NB4 (cell line): Measurements from ENCODE around the gene PPIF.

ENCODE experiments used
- DNase-seq: peaks from one replicate; pipeline ENCODE4 v3.0.0; 2010; ENCODE audit warnings: low read depth
- H3K4me3 ChIP-seq: one replicate; pipeline ENCODE4 v1.5.1; 2011; ENCODE audit warnings: mild to moderate bottlenecking, low read depth, low read length, moderate library complexity
- CTCF ChIP-seq: IDR thresholded peaks from one replicate; pipeline ENCODE4 v1.5.1; 2012; ENCODE audit warnings: low read depth, low read length
- MAX ChIP-seq: IDR thresholded peaks from 2 replicates; pipeline ENCODE4 v1.6.1; 2011; ENCODE audit warnings: low read depth, low read length
- MYC ChIP-seq: IDR thresholded peaks from 2 replicates; pipeline ENCODE4 v1.6.1; 2011; ENCODE audit warnings: low read depth, low read length
- POLR2A ChIP-seq: IDR thresholded peaks from 2 replicates; pipeline ENCODE4 v1.6.1; 2011; ENCODE audit warnings: mild to moderate bottlenecking; ENCODE audit not compliant: insufficient read length; ENCODE audit errors: extremely low read depth

Gene PPIF

DNA sequence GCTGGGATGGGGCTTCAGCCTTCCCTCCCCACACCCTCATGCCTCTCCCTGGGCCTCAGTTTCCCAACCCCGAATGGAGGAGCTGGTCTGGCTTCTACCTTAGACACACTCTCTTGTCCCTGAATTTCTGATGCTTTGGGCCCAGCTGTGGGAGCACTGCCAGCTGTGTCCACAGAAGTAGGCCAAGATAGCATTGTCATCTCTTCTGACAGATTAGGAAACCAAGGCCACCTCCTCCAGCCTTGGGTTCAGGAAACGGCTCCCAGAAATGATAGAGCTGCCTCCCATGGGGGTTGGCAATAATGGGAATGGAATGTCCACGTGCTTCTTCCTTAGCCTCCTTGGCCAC is 1.3 kb downstream of the PPIF start:
- TF ChIP-seq POLR2A, result no peak
- TF ChIP-seq CTCF, result no peak
- no peak for TF ChIP-seq MYC
- TF ChIP-seq MAX, result no peak
- peak overlapping the region; percentile 94 for H3K4me3 ChIP-seq
- DNase-seq, result no peak

DNA sequence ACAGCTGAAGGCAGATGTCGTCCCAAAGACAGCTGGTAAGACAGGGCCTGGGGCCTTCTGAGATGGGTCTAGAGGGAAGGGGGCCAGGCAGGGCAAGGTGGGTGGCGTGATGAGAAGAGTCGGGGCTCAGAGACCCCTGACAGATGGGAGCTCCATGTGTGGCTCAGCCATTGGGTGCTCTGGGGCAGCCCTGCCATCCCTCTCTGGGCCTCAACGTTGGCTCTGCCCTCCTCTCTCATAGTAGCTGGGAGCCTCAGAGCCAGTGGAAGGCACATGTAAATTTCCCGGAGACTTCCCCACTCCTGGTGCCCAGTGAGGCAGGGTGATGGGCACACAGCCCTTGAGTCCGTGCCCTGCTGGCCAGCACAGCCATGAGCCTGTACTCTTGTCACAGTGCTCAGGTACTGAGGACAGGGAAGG is 1.8 kb downstream of the PPIF start:
- no peak for DNase-seq
- TF ChIP-seq CTCF (no peak), MYC (no peak), MAX (no peak), POLR2A (no peak)
- H3K4me3 ChIP-seq, result peak overlapping the region; percentile 94

GRCh38 chr10:79349766-79350406 is 2.6 kb downstream of the PPIF start:
- TF ChIP-seq MAX, result no peak
- no peak for TF ChIP-seq POLR2A
- TF ChIP-seq CTCF, result no peak
- no peak for TF ChIP-seq MYC
- H3K4me3 ChIP-seq, result peak overlapping the region; percentile 94
- DNase-seq, result no peak

- DNase-seq, result no peak
- H3K4me3 ChIP-seq, result peak overlapping the region; percentile 94
- TF ChIP-seq MAX (no peak), MYC (no peak), POLR2A (no peak), CTCF (no peak)
These were observed 3.3 kb downstream of the PPIF start for GRCh38 chr10:79350407-79351154.

DNA sequence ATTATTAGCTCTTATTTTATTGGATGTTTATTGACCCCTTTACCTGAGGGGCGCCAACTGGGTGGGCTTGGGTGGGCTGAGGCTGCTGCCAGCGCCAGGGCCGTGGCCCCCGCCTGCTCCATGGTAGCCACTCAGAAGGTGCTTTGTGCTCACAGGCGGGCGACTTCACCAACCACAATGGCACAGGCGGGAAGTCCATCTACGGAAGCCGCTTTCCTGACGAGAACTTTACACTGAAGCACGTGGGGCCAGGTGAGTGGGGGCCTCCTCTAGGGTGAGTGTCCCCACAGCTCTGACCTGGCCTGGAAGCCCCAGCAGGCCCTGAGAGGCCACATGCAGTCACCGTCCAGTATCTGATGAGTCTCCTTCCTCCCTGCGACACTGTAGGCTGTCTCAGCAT is 4.1 kb downstream of the PPIF start:
- no peak for DNase-seq
- H3K4me3 ChIP-seq, result peak overlapping the region; percentile 21
- no peak for TF ChIP-seq MYC

DNA sequence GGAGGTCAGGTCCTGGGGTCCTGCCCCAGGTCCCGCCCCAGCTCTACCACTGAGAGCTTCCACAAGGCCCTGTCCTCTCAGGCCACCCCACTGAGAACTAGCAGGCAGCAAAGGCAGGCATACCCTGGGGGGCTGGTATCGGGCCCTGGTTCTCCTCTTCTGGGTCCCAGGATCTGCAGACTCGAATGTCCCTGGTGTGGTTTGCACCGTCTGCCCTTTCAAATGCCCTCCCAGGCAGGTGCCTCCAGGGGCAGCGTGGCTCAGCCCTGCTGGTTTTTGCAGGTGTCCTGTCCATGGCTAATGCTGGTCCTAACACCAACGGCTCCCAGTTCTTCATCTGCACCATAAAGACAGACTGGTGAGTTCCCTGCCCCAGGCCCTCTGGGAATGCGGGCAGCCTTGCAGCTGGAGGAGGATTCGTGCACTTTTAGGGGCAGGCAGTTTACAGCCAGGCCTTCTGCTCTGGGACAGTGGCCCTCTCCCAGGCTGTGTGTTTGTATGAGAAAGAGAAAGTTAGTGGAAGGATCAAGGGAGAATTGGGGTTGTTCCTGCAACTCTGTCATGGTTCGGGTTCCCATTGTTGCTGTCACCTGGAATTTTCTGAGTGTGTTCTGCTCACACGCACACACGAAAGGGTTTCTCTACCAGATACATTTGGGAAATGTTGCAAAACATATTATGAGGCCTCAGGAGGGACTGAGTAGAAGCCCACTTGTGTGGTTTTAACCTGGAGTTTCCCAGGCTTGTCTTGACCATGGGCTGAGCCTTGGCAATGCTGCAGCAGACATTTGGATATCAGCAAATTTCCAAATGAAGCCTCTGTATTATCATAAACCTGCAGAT is 5.0 kb downstream of the PPIF start:
- peak overlapping the region; percentile 6 for H3K4me3 ChIP-seq
- DNase-seq, result peak; percentile 17
- no peak for TF ChIP-seq POLR2A
